ENCODE results near the gene ATXN7L3. TPM values are rescaled to one million over a fixed set of nuclear protein-coding genes. Genes with fewer than 3 reads are reported as not detected.

Gene ATXN7L3
- total RNA-seq, 4 donors from 2014 or later = 39.3 to 46.0 (median 40.6) TPM

GRCh38 chr17:44191369-44191768 is 8.3 kb downstream of the ATXN7L3 start:
- ATAC-seq (no peak), DNase-seq (no peak)
- intact Hi-C loops (cut with DNase I; ENCODE audit: low total_unique reads) = no loop called here
- in situ Hi-C loops (cut with MboI; ENCODE audit: low sequenced_read_pairs in 4 of 4) = no loop called here
- Histone ChIP-seq H3K27ac (peak overlapping the region in 1 of 4 donors; percentile 38), H3K9me3 (no peaks in the 10 kb centered on the region), H3K4me1 (peaks cover 9 to 13% of the 10 kb centered on the region in 2 donors), H3K4me3 (no peak overlapping the region), H3K27me3 (no peaks in the 10 kb centered on the region), H3K36me3 (peaks cover 0 to 47% of the 10 kb centered on the region in 2 donors)
- TF ChIP-seq POLR2A (IDR thresholded peaks at IDR 0.05) (no peak), CTCF (IDR thresholded peaks at IDR 0.05 in 4 of 5, conservative IDR thresholded peaks at IDR 0.05 in 1 of 5) (no peak)

GRCh38 chr17:44190481-44190880 is 9.2 kb downstream of the ATXN7L3 start:
- H3K9me3 ChIP-seq = no peaks in the 10 kb centered on the region
- intact Hi-C loops (cut with DNase I; ENCODE audit: low total_unique reads) (no loop called here), in situ Hi-C loops (cut with MboI; ENCODE audit: low sequenced_read_pairs in 4 of 4) (no loop called here)
- no peak overlapping the region for H3K27ac ChIP-seq
- TF ChIP-seq POLR2A (IDR thresholded peaks at IDR 0.05) (no peak), CTCF (IDR thresholded peaks at IDR 0.05 in 4 of 5, conservative IDR thresholded peaks at IDR 0.05 in 1 of 5) (no peak)
- no peak for DNase-seq
- peaks cover 0 to 41% of the 10 kb centered on the region in 2 donors for H3K36me3 ChIP-seq
- no peak for ATAC-seq
- H3K27me3 ChIP-seq = no peaks in the 10 kb centered on the region
- H3K4me3 ChIP-seq = no peak overlapping the region
- H3K4me1 ChIP-seq = peaks cover 15 to 18% of the 10 kb centered on the region in 2 donors

- intact Hi-C loops (cut with DNase I; ENCODE audit: low total_unique reads) (loop anchor here (5.0 kb wide), 1 partner anchor 116 kb away; the partner anchor contains the start of gene G6PC3), in situ Hi-C loops (cut with MboI; ENCODE audit: low sequenced_read_pairs in 4 of 4) (no loop called here)
- TF ChIP-seq POLR2A (IDR thresholded peaks at IDR 0.05) = no peak
- TF ChIP-seq CTCF (IDR thresholded peaks at IDR 0.05 in 4 of 5, conservative IDR thresholded peaks at IDR 0.05 in 1 of 5) = no peak
- ATAC-seq (no peak), DNase-seq (no peak)
- Histone ChIP-seq H3K27me3 (no peaks in the 10 kb centered on the region), H3K4me1 (peaks cover 20 to 30% of the 10 kb centered on the region in 2 donors), H3K36me3 (peaks cover 0 to 24% of the 10 kb centered on the region in 2 donors), H3K27ac (peak overlapping the region in 2 of 4 donors; percentile 93 to 96), H3K4me3 (no peak overlapping the region), H3K9me3 (no peaks in the 10 kb centered on the region)
Measured at GRCh38 chr17:44188576-44189403, 10.9 kb downstream of the ATXN7L3 start.

GRCh38 chr17:44187131-44187899 is 12.4 kb downstream of the ATXN7L3 start:
- peak overlapping the region; percentile 93 to 99 (median 96) for H3K27ac ChIP-seq
- TF ChIP-seq CTCF (IDR thresholded peaks at IDR 0.05 in 4 of 5, conservative IDR thresholded peaks at IDR 0.05 in 1 of 5) (no peak), POLR2A (IDR thresholded peaks at IDR 0.05) (no peak)
- intact Hi-C loops (cut with DNase I; ENCODE audit: low total_unique reads) = loop anchor here (1.0 to 5.0 kb wide), 2 partner anchors 115 to 138 kb away; partner anchors contain the start of gene G6PC3
- peaks cover 20 to 32% of the 10 kb centered on the region in 2 donors for H3K4me1 ChIP-seq
- H3K4me3 ChIP-seq = peak overlapping the region; percentile 88 to 99 (median 90)
- no peaks in the 10 kb centered on the region for H3K27me3 ChIP-seq
- in situ Hi-C loops (cut with MboI; ENCODE audit: low sequenced_read_pairs in 4 of 4) = no loop called here
- DNase-seq (no peak), ATAC-seq (peak; percentile 59 to 60)
- H3K9me3 ChIP-seq = no peaks in the 10 kb centered on the region
- H3K36me3 ChIP-seq = peaks cover 0 to 27% of the 10 kb centered on the region in 2 donors
